Prostate gland (tissue), 2 donors: Measurements from ENCODE around the gene PLEKHM3.

ENCODE experiments used
- POLR2A ChIP-seq: fragments of 450-650 bp; IDR thresholded peaks from one replicate; pipeline ENCODE4 v1.6.1; 2016; ENCODE audit warnings: antibody characterized with exemption, mild to moderate bottlenecking
- POLR2AphosphoS5 ChIP-seq: sonication (generic); formaldehyde crosslinking; IDR thresholded peaks from one replicate; pipeline ENCODE4 v1.6.1; 2017; ENCODE audit warnings: antibody characterized with exemption
- TF ChIP-seq, protein P1 (sequence below), 4 experiments: fragments of 200-600 bp in 2 of 4; fragments of 450-650 bp in 2 of 4; sonication (generic) in 2 of 4; IDR thresholded peaks; 1 replicate in 3 of 4; 2 replicates in 1 of 4; pipeline ENCODE4 v1.5.1; 2016 to 2019; ENCODE audit warnings: antibody characterized with exemption in 4 of 4, mild to moderate bottlenecking in 2 of 4, moderate library complexity in 2 of 4

DNA sequence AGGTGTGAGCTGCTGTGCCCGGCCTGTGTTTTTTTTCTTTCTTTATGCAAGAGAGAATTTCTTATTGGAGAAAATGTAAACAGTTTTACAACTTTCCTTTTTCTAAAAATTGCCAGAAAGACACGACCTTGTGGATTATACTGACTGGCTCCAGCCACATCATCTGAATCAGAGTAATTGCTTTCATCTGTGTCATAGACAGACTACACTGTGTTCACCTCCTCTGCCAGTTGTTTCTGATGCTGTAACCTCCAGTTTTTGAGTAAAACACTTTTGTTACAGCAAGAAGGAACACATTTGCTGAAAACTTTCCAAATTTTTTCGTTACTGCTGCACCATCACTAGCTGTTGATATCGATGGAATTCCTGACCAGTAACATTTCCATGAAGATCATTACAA lies 43.9 kb upstream of the PLEKHM3 start:
- TF ChIP-seq POLR2AphosphoS5: no peak
- TF ChIP-seq, protein P1, sequence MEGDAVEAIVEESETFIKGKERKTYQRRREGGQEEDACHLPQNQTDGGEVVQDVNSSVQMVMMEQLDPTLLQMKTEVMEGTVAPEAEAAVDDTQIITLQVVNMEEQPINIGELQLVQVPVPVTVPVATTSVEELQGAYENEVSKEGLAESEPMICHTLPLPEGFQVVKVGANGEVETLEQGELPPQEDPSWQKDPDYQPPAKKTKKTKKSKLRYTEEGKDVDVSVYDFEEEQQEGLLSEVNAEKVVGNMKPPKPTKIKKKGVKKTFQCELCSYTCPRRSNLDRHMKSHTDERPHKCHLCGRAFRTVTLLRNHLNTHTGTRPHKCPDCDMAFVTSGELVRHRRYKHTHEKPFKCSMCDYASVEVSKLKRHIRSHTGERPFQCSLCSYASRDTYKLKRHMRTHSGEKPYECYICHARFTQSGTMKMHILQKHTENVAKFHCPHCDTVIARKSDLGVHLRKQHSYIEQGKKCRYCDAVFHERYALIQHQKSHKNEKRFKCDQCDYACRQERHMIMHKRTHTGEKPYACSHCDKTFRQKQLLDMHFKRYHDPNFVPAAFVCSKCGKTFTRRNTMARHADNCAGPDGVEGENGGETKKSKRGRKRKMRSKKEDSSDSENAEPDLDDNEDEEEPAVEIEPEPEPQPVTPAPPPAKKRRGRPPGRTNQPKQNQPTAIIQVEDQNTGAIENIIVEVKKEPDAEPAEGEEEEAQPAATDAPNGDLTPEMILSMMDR (IDR thresholded peaks at IDR 0.05): no peak
- TF ChIP-seq POLR2A: no peak
